Liver (tissue), 3 donors: ENCODE measurements around the gene EHD4.

Experiments used
- EGR1 ChIP-seq, 2 donors: IDR thresholded peaks; 2 replicates each; pipeline ENCODE4 v1.6.1; 2016 to 2018; ENCODE audit warnings: antibody characterized with exemption in 2 of 2, low read depth in 2 of 2
- FOXA1 ChIP-seq: IDR thresholded peaks from 2 replicates; pipeline ENCODE4 v1.6.1; 2016; ENCODE audit warnings: antibody characterized with exemption
- GABPA ChIP-seq, 2 donors: IDR thresholded peaks in 1 of 2; conservative IDR thresholded peaks in 1 of 2; 2 replicates each; pipeline ENCODE4 v1.6.1; 2016; ENCODE audit warnings: antibody characterized with exemption in 2 of 2, mild to moderate bottlenecking in 1 of 2, moderate library complexity in 1 of 2
- JUND ChIP-seq, 2 donors: IDR thresholded peaks; 2 replicates each; pipeline ENCODE4 v1.6.1; 2016; ENCODE audit warnings: antibody characterized with exemption in 2 of 2
- RAD21 ChIP-seq, 2 donors: IDR thresholded peaks; 2 replicates each; pipeline ENCODE4 v1.6.1; 2016; ENCODE audit warnings: antibody characterized with exemption in 2 of 2, mild to moderate bottlenecking in 2 of 2
- RXRA ChIP-seq, 2 donors: IDR thresholded peaks; 2 replicates each; pipeline ENCODE4 v1.6.1; 2017 to 2018; ENCODE audit warnings: antibody characterized with exemption in 2 of 2, mild to moderate bottlenecking in 1 of 2
- SP1 ChIP-seq: IDR thresholded peaks from 2 replicates; pipeline ENCODE4 v1.6.1; 2018; ENCODE audit warnings: antibody characterized with exemption, mild to moderate bottlenecking
- TAF1 ChIP-seq: conservative IDR thresholded peaks from 2 replicates; pipeline ENCODE4 v1.6.1; 2016; ENCODE audit warnings: antibody characterized with exemption, mild to moderate bottlenecking
- YY1 ChIP-seq: IDR thresholded peaks from 2 replicates; pipeline ENCODE4 v1.6.1; 2016; ENCODE audit warnings: antibody characterized with exemption, mild to moderate bottlenecking
- TF ChIP-seq, protein P1 (sequence below): fragments of 150-350 bp; IDR thresholded peaks from 2 replicates; pipeline ENCODE4 v1.5.1; 2017; ENCODE audit warnings: improper control_type of control experiment, low read depth, low read length; ENCODE audit not compliant: missing input control
- TF ChIP-seq, protein P2 (sequence below): IDR thresholded peaks from 2 replicates; pipeline ENCODE4 v1.6.1; 2016; ENCODE audit warnings: antibody characterized with exemption
- TF ChIP-seq, protein P3 (sequence below): IDR thresholded peaks from 2 replicates; pipeline ENCODE4 v1.6.1; 2016; ENCODE audit warnings: antibody characterized with exemption, mild to moderate bottlenecking
- donor health status: healthy.
- donor health status: healthy.

DNA sequence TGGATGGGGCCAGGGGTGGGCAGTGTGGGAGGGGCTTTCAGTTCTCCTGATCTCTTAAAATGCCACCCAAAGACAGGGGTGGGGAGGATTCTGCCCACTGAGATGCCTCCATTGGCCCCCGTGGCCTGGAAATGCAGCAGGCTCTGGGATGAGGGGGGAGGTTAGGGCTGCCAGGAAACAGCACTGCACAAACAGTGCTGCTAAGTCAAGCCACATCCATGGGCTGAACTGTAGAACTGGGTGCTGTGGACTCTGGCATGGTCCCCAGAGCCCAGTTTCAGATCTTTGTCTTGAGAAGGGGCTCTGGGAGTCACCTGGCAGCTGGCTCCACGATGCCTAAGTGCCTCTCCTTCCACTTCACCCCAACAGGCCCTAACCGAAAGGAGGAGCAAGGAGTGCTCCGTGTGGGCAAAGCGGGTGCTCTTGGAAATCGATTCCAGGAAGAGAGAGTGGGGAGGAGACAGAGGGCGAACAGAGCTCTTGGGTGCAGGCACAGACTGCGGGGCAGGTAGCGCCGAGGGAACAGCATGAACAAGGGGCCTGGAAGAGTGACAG lies 40.6 kb upstream of the EHD4 start:
- TF ChIP-seq SP1 (no peak), RXRA (IDR thresholded peaks at IDR 0.05) (no peak), TAF1 (no peak), JUND (IDR thresholded peaks at IDR 0.05) (no peak), FOXA1 (no peak), GABPA (IDR thresholded peaks at IDR 0.05 in 1 of 2, conservative IDR thresholded peaks at IDR 0.05 in 1 of 2) (no peak), RAD21 (IDR thresholded peaks at IDR 0.05) (no peak), YY1 (no peak), EGR1 (IDR thresholded peaks at IDR 0.05; ENCODE audit: low read depth in 2 of 2) (no peak)
- TF ChIP-seq, protein P1, sequence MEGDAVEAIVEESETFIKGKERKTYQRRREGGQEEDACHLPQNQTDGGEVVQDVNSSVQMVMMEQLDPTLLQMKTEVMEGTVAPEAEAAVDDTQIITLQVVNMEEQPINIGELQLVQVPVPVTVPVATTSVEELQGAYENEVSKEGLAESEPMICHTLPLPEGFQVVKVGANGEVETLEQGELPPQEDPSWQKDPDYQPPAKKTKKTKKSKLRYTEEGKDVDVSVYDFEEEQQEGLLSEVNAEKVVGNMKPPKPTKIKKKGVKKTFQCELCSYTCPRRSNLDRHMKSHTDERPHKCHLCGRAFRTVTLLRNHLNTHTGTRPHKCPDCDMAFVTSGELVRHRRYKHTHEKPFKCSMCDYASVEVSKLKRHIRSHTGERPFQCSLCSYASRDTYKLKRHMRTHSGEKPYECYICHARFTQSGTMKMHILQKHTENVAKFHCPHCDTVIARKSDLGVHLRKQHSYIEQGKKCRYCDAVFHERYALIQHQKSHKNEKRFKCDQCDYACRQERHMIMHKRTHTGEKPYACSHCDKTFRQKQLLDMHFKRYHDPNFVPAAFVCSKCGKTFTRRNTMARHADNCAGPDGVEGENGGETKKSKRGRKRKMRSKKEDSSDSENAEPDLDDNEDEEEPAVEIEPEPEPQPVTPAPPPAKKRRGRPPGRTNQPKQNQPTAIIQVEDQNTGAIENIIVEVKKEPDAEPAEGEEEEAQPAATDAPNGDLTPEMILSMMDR: no peak
- TF ChIP-seq, protein P2, sequence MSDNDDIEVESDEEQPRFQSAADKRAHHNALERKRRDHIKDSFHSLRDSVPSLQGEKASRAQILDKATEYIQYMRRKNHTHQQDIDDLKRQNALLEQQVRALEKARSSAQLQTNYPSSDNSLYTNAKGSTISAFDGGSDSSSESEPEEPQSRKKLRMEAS: no peak
- TF ChIP-seq, protein P3, sequence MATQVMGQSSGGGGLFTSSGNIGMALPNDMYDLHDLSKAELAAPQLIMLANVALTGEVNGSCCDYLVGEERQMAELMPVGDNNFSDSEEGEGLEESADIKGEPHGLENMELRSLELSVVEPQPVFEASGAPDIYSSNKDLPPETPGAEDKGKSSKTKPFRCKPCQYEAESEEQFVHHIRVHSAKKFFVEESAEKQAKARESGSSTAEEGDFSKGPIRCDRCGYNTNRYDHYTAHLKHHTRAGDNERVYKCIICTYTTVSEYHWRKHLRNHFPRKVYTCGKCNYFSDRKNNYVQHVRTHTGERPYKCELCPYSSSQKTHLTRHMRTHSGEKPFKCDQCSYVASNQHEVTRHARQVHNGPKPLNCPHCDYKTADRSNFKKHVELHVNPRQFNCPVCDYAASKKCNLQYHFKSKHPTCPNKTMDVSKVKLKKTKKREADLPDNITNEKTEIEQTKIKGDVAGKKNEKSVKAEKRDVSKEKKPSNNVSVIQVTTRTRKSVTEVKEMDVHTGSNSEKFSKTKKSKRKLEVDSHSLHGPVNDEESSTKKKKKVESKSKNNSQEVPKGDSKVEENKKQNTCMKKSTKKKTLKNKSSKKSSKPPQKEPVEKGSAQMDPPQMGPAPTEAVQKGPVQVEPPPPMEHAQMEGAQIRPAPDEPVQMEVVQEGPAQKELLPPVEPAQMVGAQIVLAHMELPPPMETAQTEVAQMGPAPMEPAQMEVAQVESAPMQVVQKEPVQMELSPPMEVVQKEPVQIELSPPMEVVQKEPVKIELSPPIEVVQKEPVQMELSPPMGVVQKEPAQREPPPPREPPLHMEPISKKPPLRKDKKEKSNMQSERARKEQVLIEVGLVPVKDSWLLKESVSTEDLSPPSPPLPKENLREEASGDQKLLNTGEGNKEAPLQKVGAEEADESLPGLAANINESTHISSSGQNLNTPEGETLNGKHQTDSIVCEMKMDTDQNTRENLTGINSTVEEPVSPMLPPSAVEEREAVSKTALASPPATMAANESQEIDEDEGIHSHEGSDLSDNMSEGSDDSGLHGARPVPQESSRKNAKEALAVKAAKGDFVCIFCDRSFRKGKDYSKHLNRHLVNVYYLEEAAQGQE: no peak
